ENCODE measurements around the gene PNKP.

DNA sequence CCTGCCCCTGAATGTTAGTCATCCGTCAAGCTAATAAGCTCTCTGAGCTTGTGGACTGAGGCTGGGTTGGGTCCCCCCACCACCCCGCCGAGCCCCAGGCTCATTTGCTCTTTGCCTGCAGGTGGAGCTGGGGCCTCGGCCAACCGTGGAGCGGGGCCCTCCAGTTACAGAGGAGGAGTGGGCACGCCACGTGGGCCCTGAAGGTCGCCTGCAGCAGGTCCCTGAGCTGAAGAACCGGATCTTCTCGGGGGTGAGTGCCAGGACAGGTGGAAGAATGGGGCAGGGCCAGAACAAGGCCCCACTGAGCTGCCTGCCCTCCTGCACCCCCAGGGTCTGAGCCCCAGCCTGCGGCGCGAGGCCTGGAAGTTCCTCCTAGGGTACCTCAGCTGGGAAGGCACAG lies 15.3 kb upstream of the PNKP start:
- no peak for TF ChIP-seq CTCF (IDR thresholded peaks at IDR 0.05; ENCODE audit: insufficient read depth, low read length, poor library complexity, severe bottlenecking)
- no peak for TF ChIP-seq EZH2phosphoT487 (conservative IDR thresholded peaks at IDR 0.05; ENCODE audit: low read length)
